ENCODE data around the gene MYMK.

Gene MYMK

GRCh38 chr9:133557581-133557980 is 32.8 kb upstream of the MYMK start:
- no peak for DNase-seq

- no peak for DNase-seq
Measured at GRCh38 chr9:133556354-133556753, 31.6 kb upstream of the MYMK start.

GRCh38 chr9:133554729-133555128 is 30.0 kb upstream of the MYMK start:
- no peak for DNase-seq

DNA sequence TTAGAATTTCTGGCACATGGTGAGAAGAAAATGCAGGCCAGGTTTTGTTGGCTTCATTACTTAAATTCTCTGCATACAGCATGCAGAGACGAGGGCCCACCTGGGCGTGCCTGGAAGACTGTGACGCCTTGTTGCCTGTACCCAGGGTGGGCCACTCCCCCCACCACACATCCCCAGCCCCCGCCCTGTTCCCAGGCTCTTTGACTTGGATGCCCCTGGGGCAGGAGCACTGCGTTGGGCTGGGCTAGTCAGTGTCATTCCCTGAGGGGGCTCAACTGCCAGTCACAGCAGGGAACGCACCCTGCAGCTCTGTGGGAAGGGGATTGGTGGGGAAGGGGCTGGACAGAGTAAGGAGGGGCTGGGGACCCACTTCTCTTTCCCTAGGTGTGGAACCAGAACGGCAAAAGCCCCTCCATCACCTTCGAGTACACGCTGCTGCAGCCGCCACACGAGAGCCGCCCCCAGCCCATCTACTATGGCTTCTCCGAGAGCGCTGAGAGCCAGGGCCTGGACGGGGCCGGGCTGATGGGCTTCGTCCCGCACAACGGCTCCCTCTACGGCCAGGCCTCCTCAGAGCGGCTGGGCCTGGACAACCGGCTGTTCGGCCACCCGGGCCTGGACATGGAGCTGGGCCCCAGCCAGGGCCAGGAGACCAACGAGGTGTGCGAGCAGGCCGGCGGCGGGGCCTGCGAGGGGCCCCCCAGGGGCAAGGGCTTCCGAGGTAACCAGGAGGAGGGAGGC is 29.4 kb upstream of the MYMK start:
- no peak for DNase-seq

- no peak for DNase-seq
Measured at GRCh38 chr9:133553123-133553522, 28.4 kb upstream of the MYMK start.

DNA sequence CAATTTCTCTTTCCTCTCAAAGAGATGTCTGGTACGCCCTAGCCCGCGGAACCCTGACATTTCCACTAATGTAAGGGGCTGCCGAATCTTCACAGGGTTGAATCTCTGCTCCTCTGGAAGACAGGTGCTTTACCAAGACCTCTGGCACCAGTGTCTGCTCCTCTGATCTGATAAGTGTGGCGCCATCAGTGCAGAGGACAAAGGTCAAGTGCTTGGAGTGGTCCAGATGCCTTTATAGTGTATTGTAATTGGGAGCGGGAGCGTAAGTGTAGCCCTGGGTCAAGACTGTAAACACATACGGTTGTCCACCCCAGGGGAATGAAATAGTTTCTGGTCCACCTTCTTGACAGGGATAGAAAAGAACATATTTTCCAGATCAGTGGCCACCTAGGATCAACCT is 27.5 kb upstream of the MYMK start:
- no peak for DNase-seq

GRCh38 chr9:133551446-133551845 is 26.7 kb upstream of the MYMK start:
- DNase-seq: no peak

DNA sequence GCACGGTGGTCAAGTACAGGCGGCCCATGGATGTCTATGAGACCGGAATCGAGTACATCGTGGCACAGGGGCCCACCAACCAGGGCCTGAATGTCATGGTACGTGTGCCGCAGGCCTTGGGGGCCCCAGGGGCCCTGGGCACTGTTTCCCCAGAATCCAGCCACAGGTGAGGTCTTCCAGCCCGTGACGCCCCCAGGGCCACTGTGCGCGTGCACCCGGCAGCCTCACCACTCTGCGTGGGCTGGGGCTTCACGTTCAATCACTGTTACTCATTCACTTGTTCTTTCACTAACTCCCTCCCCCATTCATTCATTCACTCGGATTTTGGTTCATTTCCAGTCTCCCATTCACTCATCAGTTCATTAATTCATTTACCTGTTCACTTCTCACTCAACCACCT is 22.4 kb upstream of the MYMK start:
- no peak for DNase-seq

- no peak for DNase-seq
Measured at GRCh38 chr9:133546287-133546680, 21.5 kb upstream of the MYMK start.

GRCh38 chr9:133545494-133546286 is 20.9 kb upstream of the MYMK start:
- no peak for DNase-seq

DNA sequence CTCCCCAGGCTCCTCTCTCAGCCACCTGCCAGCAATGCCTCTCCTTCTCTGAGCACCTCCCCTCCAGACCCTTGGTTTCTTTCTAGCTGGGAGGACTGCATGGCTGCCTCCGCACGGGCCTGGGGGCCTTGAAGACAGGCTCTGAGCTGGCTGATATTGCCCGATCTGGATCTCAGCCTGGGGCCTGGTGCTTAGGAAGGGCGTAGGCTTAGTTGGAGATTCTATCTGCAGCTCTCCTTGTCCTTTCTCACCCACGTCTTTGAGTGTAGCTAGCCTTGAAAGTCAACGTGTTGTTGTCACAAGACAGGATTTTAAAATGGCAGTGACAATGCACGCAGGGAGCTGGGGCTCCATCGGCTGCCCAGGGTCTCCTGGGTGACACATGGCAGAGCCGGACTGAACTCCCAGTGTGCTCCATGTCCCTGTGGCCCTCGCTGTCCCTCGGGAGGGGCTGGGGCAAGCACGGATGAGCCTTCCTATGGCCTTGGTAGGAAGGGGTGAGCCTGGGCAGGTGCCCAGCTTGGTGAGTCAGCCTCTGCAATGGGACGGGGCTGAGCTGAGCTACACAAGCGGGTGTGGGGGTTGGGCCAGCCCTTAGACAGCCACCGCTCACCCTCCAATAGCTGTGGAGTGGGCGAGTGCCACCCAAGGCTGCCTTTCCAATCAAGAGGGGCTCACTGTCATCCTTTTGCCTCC is 19.2 kb upstream of the MYMK start:
- no peak for DNase-seq

- DNase-seq: no peak
Measured at GRCh38 chr9:133542002-133542401, 17.2 kb upstream of the MYMK start.

- no peak for DNase-seq
Measured at GRCh38 chr9:133540698-133541025, 15.9 kb upstream of the MYMK start.

GRCh38 chr9:133539991-133540697 is 15.4 kb upstream of the MYMK start:
- DNase-seq: no peak

- DNase-seq: no peak
Measured at GRCh38 chr9:133538851-133539833, 14.4 kb upstream of the MYMK start.

- DNase-seq: no peak
Measured at GRCh38 chr9:133538176-133538575, 13.4 kb upstream of the MYMK start.

- DNase-seq: no peak
Measured at GRCh38 chr9:133537257-133537656, 12.5 kb upstream of the MYMK start.

DNA sequence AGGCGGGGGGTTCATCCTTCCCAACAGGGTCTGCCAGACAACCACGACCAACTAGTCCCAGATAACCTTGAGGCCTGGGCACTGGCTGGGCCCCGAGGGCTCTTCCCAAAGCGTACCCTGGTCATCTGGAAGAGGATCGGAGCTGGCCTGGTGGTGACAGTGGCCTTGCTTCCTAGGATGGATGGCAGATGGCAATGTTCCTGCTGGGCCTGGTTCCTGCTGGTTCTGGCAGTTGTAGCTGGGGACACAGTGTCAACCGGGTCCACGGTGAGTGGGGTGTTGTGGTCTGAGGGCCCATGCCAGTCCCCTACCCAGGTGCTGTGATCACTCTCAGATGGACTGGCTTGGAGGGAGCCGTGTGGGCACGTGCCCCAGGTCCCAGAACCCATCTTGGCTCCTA is 11.8 kb upstream of the MYMK start:
- DNase-seq: no peak

DNA sequence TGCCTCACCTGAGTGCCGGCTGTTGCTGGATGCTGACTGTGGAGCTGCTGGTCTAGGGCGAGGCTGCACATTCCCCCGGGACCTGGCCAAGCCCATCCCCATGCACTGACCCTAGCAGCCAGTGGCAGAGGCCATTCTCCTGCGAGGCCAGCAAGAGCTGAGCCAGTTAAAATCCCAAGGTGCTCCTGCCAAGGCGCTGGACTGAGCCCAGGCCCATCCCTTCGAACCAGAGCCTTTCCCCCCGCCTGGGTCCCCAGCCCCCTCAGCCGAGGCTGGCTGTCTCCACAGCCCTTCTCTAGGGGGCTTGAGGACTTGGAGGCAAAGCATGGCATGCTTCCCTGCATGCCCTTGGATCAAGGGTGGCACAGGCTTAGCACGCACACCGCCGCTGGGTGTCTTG is 11.3 kb upstream of the MYMK start:
- DNase-seq: no peak

GRCh38 chr9:133535306-133535877 is 10.6 kb upstream of the MYMK start:
- no peak for DNase-seq

All from NCI-H1694 treated with DMSO at 0.1 percent for 48 hours (cell line).